ENCODE results near the gene RPS27.
"Not testable (repeated sequence)": the region's sequence is repeated elsewhere in the genome, so short reads cannot be mapped to it uniquely, and the experiment has no call there.

RPS27 gene

DNA sequence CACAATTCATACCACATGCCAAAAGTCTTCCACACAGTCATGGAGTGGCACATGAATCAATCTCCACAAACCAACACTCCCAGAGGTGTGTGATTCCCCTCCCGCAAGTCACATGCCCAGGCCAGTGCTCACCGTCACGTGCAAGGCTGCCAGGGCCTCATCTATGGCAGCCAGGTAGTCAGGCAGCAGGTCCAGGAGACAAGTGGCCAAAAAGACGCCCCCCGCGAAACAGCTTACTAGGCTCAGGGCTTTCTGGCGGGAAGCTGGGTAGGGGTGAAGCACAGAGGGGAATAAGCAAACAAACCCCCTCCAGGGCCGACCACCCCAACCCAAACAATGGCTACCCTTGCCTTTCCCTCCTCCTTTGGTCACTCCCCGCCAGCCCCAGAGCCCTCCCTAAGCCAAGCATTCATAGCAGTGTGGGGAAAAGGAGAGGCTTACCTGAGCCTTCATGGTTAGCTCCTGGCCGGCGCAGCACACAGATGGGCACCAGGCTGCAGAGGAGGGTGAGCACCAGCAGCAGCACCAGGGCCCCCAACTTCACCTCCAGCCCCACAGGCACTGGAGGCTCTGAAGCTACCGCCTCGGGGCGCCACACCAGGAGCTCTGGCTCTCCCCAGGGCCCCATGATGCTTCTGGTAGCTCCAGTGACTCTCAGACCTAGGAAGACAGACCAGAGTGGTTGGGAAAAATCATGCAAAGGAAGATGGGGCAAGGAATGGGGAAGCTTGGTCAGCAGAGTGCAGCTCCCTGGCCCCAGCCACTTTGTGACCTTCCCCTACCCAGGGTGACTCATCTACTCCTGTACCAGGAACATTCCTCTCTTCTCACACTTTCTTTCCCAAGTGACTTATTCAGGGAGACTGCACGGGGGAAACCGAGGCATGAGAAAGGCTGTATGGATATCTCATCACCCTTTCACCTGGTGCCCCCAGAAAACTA is 28.2 kb upstream of the RPS27 start:
- DNase-seq = peak; percentile 31

DNA sequence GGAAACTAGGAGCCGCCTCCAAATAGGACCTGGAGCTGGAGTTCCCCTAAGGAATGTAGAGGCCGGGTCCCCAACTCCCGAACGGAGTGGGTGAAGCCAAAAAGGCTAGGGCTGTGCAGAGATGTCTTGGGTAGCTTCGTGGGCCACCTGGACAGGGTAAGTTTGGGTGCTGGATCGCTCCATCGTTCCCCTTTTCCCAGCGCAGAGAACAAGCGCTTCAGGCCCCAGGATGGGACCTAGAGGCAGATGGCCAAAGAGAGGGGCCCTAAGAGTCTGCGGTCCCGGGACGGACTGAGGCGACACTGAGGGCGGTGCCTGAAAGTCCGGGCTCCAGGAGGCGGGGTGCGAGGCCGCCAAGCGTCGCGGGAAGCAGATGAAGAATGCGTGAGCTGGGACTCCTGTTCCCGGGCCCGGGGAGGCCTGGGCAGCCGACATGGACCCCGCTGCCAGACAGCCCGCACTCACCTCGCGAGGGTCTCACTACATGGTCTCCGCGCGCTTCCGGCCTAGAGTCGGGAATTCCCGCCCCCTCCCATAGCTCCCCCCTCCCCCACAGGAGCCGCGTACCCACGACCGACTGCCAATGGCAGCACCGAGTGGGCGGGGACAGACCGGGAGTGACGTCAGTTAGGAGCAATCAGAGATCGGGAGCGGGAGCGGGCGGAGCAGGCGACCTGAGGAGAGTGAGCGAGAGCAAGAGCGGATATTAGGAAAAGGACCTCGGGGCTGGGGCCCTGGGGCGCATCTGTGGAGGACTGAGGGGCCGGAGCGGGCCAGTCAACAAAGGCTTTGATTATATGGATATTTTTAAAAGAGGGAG is 27.3 kb upstream of the RPS27 start, which contains the start of gene SLC39A1:
Gene SLC39A1, minus strand, starts transcription at position 508 of the 820 bp plus-strand sequence. CDS start 822 bp downstream, outside the sequence.
- peak; percentile 99 for DNase-seq

GRCh38 chr1:153963850-153964331 is 26.7 kb upstream of the RPS27 start:
- peak; percentile 52 for DNase-seq

- peak; percentile 99 for DNase-seq
These were observed 23.2 kb upstream of the RPS27 start, which contains the start of gene CREB3L4 for GRCh38 chr1:153967107-153967999. CREB3L4 (plus strand) TSS chr1:153967902; CDS start chr1:153968526, 624 bp downstream.

DNA sequence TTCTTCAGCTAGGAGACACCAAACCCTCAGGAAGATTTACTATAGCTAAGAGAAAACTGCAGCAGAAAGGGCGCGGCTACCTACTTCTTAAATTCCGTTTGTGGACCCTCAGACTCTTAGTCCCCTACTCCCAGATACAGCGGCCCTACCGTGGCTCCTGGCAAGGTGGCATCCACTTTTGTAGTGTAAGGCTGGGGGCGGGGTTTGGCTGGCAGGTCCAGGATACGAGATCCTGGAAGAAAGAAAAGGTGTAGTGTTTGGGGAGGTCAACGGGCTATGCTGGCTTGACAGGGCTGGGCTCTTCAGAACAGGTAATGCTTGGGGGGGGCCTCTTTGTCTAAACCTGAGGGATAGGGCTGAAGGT is 22.6 kb upstream of the RPS27 start:
- no peak for DNase-seq

- DNase-seq = peak; percentile 52
These were observed 22.2 kb upstream of the RPS27 start for GRCh38 chr1:153968408-153968807.

DNA sequence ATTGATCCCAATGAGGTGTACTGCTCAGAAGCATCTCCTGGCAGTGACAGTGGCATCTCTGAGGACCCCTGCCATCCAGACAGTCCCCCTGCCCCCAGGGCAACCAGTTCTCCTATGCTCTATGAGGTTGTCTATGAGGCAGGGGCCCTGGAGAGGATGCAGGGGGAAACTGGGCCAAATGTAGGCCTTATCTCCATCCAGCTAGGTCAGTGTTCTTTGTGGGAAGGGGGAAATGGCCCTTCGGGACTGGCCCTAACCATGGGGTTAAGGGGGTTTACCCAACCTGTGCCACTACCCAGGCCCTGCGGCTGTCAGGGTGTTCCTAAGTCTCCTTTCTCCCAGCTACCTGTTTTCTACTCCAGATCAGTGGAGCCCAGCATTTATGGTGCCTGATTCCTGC is 21.6 kb upstream of the RPS27 start:
- no peak for DNase-seq

DNA sequence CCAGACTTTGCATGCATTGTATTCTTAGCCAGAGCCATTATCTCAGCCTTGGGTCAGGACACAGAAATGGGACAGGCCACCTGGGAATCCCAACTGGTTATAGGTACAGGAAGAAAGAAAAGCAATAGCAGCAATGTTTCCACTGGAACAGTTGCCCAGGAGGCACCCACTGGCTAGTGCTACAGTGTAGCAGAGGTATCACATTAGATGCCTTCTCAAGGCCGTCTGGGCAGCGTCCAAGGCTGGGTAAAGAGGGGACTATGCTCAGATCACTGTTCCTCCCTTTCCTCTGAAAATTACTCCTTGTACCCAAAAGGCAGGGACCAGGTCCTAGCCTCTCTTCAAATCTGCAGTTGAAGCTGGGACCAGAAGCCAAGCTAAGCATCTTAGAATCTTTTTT is 20.2 kb upstream of the RPS27 start:
- DNase-seq = no peak

- DNase-seq = no peak
These were observed 17.5 kb upstream of the RPS27 start for GRCh38 chr1:153973071-153973470.

GRCh38 chr1:153973525-153973924 is 17.0 kb upstream of the RPS27 start:
- DNase-seq = no peak

GRCh38 chr1:153976819-153977249 is 13.7 kb upstream of the RPS27 start:
- DNase-seq = peak; percentile 63

GRCh38 chr1:153977250-153978240 is 13.0 kb upstream of the RPS27 start, which contains the start of gene JTB:
JTB (minus strand) TSS chr1:153977674; CDS start chr1:153977252, 422 bp downstream.
- DNase-seq = peak; percentile 95

- no peak for DNase-seq
These were observed 12.2 kb upstream of the RPS27 start for GRCh38 chr1:153978274-153978909.

- not testable (repeated sequence) for DNase-seq
These were observed 11.5 kb upstream of the RPS27 start for GRCh38 chr1:153979091-153979490.

- DNase-seq = not testable (repeated sequence)
These were observed 8.8 kb upstream of the RPS27 start for GRCh38 chr1:153981735-153982134.

- no peak for DNase-seq
These were observed 6.3 kb upstream of the RPS27 start for GRCh38 chr1:153984123-153984894.

DNA sequence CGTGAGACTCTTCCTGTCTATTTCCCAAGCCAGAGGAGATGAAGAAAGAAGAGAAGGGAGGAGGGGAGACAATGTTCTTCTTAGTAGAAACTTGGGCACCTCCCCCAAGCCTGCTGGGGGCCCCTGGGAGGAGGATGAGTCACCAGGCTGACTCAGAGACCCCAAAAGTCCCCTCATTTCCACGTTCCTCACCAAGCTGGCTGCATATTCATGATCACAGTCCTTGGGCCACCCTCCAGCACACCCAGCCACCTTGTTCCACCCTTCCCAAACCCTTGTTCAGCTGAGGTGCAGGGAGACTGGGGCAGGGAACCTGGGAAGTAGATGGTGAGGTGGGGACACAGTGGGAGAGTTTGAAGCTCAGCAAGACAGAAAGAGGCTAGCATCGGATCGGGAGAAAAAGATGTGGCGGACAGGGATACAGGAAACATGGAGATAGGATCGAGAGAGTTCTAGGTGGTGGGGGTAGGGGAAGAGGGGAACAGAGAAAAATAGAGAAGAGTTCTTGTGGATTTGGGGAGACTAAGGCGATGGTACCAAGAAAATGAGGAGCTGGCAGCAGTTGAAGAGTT is 5.1 kb upstream of the RPS27 start:
- DNase-seq = peak; percentile 64

DNA sequence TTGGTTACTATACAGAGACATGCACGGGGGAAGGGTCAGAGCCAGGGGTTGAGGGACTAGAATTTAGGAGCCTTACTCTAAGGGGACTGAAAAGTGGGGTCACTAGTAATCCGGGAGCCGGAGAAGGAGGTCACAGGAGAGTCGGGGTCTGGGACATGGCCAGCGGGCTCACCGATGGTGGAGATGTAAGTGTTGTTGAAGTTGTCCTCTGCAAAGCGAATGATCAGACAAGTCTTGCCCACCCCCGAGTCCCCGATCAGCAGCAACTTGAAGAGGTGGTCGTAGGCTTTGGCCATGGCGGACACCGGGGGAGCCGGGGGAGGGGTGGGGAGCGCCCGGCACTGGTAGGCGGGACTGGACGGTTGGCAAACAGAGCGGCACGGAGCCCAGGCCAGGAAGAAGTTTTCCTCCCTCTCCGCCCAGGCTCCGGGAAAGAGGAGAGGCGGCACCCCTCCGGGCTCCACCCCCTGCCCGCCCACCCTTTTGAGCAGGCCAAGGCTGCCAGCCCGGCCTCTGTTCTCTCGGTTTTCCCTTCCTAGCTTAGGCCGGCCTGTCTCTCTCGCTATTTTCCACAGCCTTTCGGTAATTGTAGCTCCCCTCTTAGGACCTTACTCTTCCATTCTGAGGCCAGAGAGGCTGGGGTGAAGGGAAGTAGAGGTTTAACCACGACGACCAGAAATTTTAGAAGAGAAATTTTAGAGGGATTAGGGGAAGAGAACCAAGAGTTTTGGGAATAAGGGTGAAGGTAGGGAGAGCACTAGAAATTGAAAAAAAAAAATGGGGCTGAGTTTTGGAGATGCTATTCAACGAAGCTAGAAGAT is 4.4 kb upstream of the RPS27 start, which contains the start of gene RAB13:
Gene RAB13, minus strand, starts transcription at position 399 of the 821 bp plus-strand sequence. Its CDS starts 103 bp downstream, at position 296.
- DNase-seq = peak; percentile 83
